ENCODE measurements around the gene CABP1. TPM values are rescaled to one million over a fixed set of nuclear protein-coding genes. Genes with fewer than 3 reads are reported as not detected.
A peak's percentile ranks its signal among the peaks of the same experiment; 100 is the strongest.
"Not testable (repeated sequence)": the region's sequence is repeated elsewhere in the genome, so short reads cannot be mapped to it uniquely, and the experiment has no call there.

Gene CABP1
- total and polyA plus RNA-seq, 8 donors: 0.37 to 3.7 (median 2.3) TPM

GRCh38 chr12:120668868-120669840 is 28.7 kb downstream of the CABP1 start:
- no peak for TF ChIP-seq CTCF (IDR thresholded peaks at IDR 0.05)
- no peak overlapping the region for H3K4me3 ChIP-seq
- H3K36me3 ChIP-seq: no peaks in the 10 kb centered on the region
- no peaks in the 10 kb centered on the region for H3K4me1 ChIP-seq
- intact Hi-C loops (cut with DNase I): no loop called here
- DNase-seq (peak in 1 of 4 donors; percentile 47), ATAC-seq (peak; percentile 71)
- H3K9me3 ChIP-seq: no peaks in the 10 kb centered on the region
- H3K27ac ChIP-seq: no peak overlapping the region
- no peaks in the 10 kb centered on the region for H3K27me3 ChIP-seq

- H3K9me3 ChIP-seq; ATAC-seq; H3K4me1 ChIP-seq; H3K27ac ChIP-seq; DNase-seq; H3K4me3 ChIP-seq; H3K36me3 ChIP-seq; intact Hi-C loops (cut with DNase I); H3K27me3 ChIP-seq: not testable (repeated sequence)
Measured at GRCh38 chr12:120670237-120670636, 29.8 kb downstream of the CABP1 start.

- H3K27ac ChIP-seq: no peak overlapping the region
- ATAC-seq (no peak), DNase-seq (no peak)
- no peak for TF ChIP-seq CTCF (IDR thresholded peaks at IDR 0.05)
- no peak overlapping the region for H3K4me3 ChIP-seq
- no peaks in the 10 kb centered on the region for H3K27me3 ChIP-seq
- intact Hi-C loops (cut with DNase I): no loop called here
- H3K36me3 ChIP-seq: no peaks in the 10 kb centered on the region
- no peaks in the 10 kb centered on the region for H3K4me1 ChIP-seq
- H3K9me3 ChIP-seq: no peaks in the 10 kb centered on the region
Measured at GRCh38 chr12:120670667-120671066, 30.2 kb downstream of the CABP1 start.

GRCh38 chr12:120674097-120674636 is 33.7 kb downstream of the CABP1 start:
- no peak for DNase-seq
- H3K27ac ChIP-seq: no peak overlapping the region
- no peak for TF ChIP-seq CTCF (IDR thresholded peaks at IDR 0.05)

GRCh38 chr12:120677765-120678473 is 37.5 kb downstream of the CABP1 start:
- no peaks in the 10 kb centered on the region for H3K36me3 ChIP-seq
- DNase-seq: no peak

More at GRCh38 chr12:120674097-120674636, 33.7 kb downstream of the CABP1 start:
- Histone ChIP-seq H3K27me3 (no peaks in the 10 kb centered on the region), H3K4me3 (no peak overlapping the region), H3K4me1 (peaks cover 0 to 8% of the 10 kb centered on the region in 2 donors), H3K9me3 (no peaks in the 10 kb centered on the region), H3K36me3 (no peaks in the 10 kb centered on the region)
- intact Hi-C loops (cut with DNase I): no loop called here
- no peak for ATAC-seq

More at GRCh38 chr12:120677765-120678473, 37.5 kb downstream of the CABP1 start:
- TF ChIP-seq CTCF (IDR thresholded peaks at IDR 0.05): no peak
- peak overlapping the region in 1 of 2 donors; percentile 61 for H3K27ac ChIP-seq
- no peak overlapping the region for H3K4me3 ChIP-seq
- peaks cover 0 to 19% of the 10 kb centered on the region in 2 donors for H3K4me1 ChIP-seq
- H3K27me3 ChIP-seq: no peaks in the 10 kb centered on the region
- peak; percentile 18 for ATAC-seq
- H3K9me3 ChIP-seq: no peaks in the 10 kb centered on the region
- intact Hi-C loops (cut with DNase I): no loop called here
